ENCODE results near the gene KIZ. TPM values are rescaled to one million over a fixed set of nuclear protein-coding genes. Genes with fewer than 3 reads are reported as not detected.

Gene KIZ
- total RNA-seq, 1 experiment from 2014 or later, result 17.6 TPM

DNA sequence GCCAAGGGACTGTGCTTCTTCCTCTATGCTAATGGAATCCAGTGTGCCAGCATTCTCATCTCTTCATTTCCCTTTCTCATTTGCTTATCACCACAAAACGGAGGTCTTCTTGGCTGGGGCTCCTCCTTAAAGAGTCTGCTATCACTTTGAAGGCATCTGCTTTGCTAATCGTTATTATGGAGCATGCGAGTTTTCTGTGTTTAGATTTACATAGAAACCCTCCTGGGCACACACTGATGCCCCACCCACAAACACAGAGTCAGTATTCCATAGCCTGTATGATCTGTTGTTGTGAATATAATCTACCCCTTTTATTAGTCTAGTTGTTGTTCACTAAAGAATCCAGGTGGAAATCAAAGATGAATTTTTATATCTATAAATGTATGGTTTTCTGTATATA is 93.8 kb downstream of the KIZ start:
- no peaks in the 10 kb centered on the region for H3K27me3 ChIP-seq (ENCODE audit: insufficient read depth, low read length)
- H3K36me3 ChIP-seq (ENCODE audit: control insufficient read depth in 1 of 2, insufficient read depth in 2 of 2, low read length in 2 of 2), result no peaks in the 10 kb centered on the region
- BruUV-seq (replicated peaks), result no TSS peak
- no peak overlapping the region for H3K4me3 ChIP-seq (replicated peaks in 1 of 2; ENCODE audit: low read depth in 1 of 2, low read length in 2 of 2)
- ChIA-PET CTCF (no interaction called here), RAD21 (ENCODE audit: low non-redundant PET in 1 of 2, low total read pairs in 2 of 2, uncharacterized antibody in 2 of 2, unreplicated experiment in 2 of 2) (no interaction called here), POLR2A (no interaction called here)
- no peaks in the 10 kb centered on the region for H4K20me1 ChIP-seq (ENCODE audit: insufficient read depth)
- no peaks in the 10 kb centered on the region for H3K9me2 ChIP-seq (ENCODE audit: insufficient read depth)
- H2AFZ ChIP-seq (ENCODE audit: low read depth, low read length, poor library complexity, severe bottlenecking), result no peak overlapping the region
- H3K9me3 ChIP-seq (ENCODE audit: control insufficient read depth in 1 of 2, insufficient read depth in 1 of 2, low read depth in 1 of 2, low read length in 2 of 2), result no peaks in the 10 kb centered on the region
- TF ChIP-seq POLR2A (IDR thresholded peaks at IDR 0.05; ENCODE audit: borderline replicate concordance, extremely low read depth, insufficient read depth, insufficient read length), result no peak
- TF ChIP-seq, protein P1, sequence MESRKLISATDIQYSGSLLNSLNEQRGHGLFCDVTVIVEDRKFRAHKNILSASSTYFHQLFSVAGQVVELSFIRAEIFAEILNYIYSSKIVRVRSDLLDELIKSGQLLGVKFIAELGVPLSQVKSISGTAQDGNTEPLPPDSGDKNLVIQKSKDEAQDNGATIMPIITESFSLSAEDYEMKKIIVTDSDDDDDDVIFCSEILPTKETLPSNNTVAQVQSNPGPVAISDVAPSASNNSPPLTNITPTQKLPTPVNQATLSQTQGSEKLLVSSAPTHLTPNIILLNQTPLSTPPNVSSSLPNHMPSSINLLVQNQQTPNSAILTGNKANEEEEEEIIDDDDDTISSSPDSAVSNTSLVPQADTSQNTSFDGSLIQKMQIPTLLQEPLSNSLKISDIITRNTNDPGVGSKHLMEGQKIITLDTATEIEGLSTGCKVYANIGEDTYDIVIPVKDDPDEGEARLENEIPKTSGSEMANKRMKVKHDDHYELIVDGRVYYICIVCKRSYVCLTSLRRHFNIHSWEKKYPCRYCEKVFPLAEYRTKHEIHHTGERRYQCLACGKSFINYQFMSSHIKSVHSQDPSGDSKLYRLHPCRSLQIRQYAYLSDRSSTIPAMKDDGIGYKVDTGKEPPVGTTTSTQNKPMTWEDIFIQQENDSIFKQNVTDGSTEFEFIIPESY (IDR thresholded peaks at IDR 0.05; ENCODE audit: extremely low read depth, insufficient replicate concordance, low read length), result no peak
- TF ChIP-seq YY1 (IDR thresholded peaks at IDR 0.05; ENCODE audit: extremely low read depth, insufficient replicate concordance, low read depth, low read length), result no peak
- no peak for TF ChIP-seq POLR2AphosphoS5 (IDR thresholded peaks at IDR 0.05; ENCODE audit: low read depth, low read length)
- TF ChIP-seq EZH2 (IDR thresholded peaks at IDR 0.05), result no peak
- TF ChIP-seq TCF7L2 (IDR thresholded peaks at IDR 0.05; ENCODE audit: borderline replicate concordance, extremely low read depth, insufficient read depth, insufficient read length), result no peak
- TF ChIP-seq SRF (IDR thresholded peaks at IDR 0.05; ENCODE audit: low read depth), result no peak
- no peak for TF ChIP-seq CTCF (IDR thresholded peaks at IDR 0.05 in 2 of 3, conservative IDR thresholded peaks at IDR 0.05 in 1 of 3; ENCODE audit: borderline replicate concordance in 1 of 3, insufficient read depth in 1 of 3, low read depth in 2 of 3, low read length in 2 of 3)
- no peak for TF ChIP-seq ELF1 (IDR thresholded peaks at IDR 0.05; ENCODE audit: borderline replicate concordance, low read depth)
- no peak for TF ChIP-seq REST (IDR thresholded peaks at IDR 0.05; ENCODE audit: low read depth)
- TF ChIP-seq RAD21 (IDR thresholded peaks at IDR 0.05; ENCODE audit: low read depth), result no peak
- TF ChIP-seq ZFX (IDR thresholded peaks at IDR 0.05), result no peak
- TF ChIP-seq JUND (IDR thresholded peaks at IDR 0.05), result no peak
- no peak for TF ChIP-seq MAX (IDR thresholded peaks at IDR 0.05)
- no peaks in the 10 kb centered on the region for H3K79me2 ChIP-seq (ENCODE audit: insufficient read depth, low read length)
- intact Hi-C loops (cut with micrococcal nuclease), result no loop called here
- H3K27ac ChIP-seq (ENCODE audit: low read depth, low read length), result no peak overlapping the region
- H3K9ac ChIP-seq (ENCODE audit: low read length), result no peak overlapping the region
- no peak for DNase-seq (ENCODE audit: low read depth, low spot score)
- no peaks in the 10 kb centered on the region for H3K4me1 ChIP-seq (ENCODE audit: control insufficient read depth in 1 of 2, insufficient read depth in 2 of 2, low read length in 2 of 2)
- ATAC-seq, result no peak
- no peak overlapping the region for H3K4me2 ChIP-seq (ENCODE audit: low read length)
